ENCODE measurements around the gene FHOD3. TPM values are rescaled to one million over a fixed set of nuclear protein-coding genes. Genes with fewer than 3 reads are reported as not detected.

FHOD3 gene
- total RNA-seq, 4 donors from 2014 or later = 0.26 to 13.8 (median 4.9) TPM; not detected in 1

GRCh38 chr18:36262971-36263370, 34.5 kb upstream of the FHOD3 start:
- no peaks in the 10 kb centered on the region for H3K36me3 ChIP-seq
- no peak overlapping the region for H3K4me3 ChIP-seq
- intact Hi-C loops (cut with DNase I; ENCODE audit: low total_unique reads) = no loop called here
- DNase-seq = no peak
- no peaks in the 10 kb centered on the region for H3K27me3 ChIP-seq
- no peaks in the 10 kb centered on the region for H3K9me3 ChIP-seq
- TF ChIP-seq, protein P1, sequence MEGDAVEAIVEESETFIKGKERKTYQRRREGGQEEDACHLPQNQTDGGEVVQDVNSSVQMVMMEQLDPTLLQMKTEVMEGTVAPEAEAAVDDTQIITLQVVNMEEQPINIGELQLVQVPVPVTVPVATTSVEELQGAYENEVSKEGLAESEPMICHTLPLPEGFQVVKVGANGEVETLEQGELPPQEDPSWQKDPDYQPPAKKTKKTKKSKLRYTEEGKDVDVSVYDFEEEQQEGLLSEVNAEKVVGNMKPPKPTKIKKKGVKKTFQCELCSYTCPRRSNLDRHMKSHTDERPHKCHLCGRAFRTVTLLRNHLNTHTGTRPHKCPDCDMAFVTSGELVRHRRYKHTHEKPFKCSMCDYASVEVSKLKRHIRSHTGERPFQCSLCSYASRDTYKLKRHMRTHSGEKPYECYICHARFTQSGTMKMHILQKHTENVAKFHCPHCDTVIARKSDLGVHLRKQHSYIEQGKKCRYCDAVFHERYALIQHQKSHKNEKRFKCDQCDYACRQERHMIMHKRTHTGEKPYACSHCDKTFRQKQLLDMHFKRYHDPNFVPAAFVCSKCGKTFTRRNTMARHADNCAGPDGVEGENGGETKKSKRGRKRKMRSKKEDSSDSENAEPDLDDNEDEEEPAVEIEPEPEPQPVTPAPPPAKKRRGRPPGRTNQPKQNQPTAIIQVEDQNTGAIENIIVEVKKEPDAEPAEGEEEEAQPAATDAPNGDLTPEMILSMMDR (IDR thresholded peaks at IDR 0.05) = no peak
- TF ChIP-seq POLR2A (IDR thresholded peaks at IDR 0.05) = no peak
- H3K27ac ChIP-seq = no peak overlapping the region
- H3K4me1 ChIP-seq = no peaks in the 10 kb centered on the region

DNA sequence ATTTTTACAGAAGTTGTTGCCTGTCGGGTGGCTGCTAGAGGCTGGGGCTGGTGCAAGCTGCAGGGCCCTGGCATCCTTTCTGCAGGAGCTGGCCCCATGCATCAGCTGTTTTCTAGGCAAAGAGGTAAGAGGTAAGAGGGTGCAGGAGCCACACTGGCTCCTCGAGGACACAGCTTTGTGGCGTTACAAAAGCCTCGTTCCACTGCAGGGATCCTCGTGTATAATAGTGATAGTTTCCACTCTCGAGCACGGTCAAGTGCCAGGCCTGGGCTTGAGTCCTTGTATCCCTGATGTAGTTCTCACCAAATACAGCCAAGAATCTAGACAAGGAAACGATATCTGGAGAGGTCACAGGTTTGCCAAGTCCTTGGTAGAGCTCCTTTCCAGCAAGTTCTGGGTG, 33.2 kb upstream of the FHOD3 start:
- no peaks in the 10 kb centered on the region for H3K4me1 ChIP-seq
- H3K4me3 ChIP-seq = no peak overlapping the region
- no peaks in the 10 kb centered on the region for H3K27me3 ChIP-seq
- intact Hi-C loops (cut with DNase I; ENCODE audit: low total_unique reads) = no loop called here
- no peaks in the 10 kb centered on the region for H3K36me3 ChIP-seq
- no peak for TF ChIP-seq POLR2A (IDR thresholded peaks at IDR 0.05)
- TF ChIP-seq, protein P1 (IDR thresholded peaks at IDR 0.05) = no peak
- H3K9me3 ChIP-seq = no peaks in the 10 kb centered on the region
- no peak overlapping the region for H3K27ac ChIP-seq
- no peak for DNase-seq

DNA sequence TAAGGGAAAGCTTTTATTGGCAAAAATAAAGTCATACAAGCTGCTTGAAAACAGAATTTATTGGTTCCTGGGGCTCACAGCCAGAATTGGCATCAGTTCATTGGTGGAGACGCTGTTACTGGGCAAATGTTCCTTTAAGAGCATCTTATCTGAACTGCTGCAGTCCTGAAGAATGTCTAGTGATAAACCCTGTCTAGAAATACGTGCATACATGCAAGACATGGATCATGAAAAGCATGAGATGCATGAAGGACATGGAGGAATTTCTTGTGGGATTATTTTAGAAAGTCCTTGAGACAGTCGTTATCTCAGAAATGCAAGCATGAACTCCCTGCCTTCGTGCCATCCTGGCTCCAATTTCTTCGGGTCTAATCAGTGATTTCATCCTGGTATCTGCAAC, 32.5 kb upstream of the FHOD3 start:
- TF ChIP-seq, protein P1 (IDR thresholded peaks at IDR 0.05) = no peak
- no peak for TF ChIP-seq POLR2A (IDR thresholded peaks at IDR 0.05)
- H3K4me3 ChIP-seq = no peak overlapping the region
- no peaks in the 10 kb centered on the region for H3K27me3 ChIP-seq
- H3K27ac ChIP-seq = no peak overlapping the region
- H3K9me3 ChIP-seq = no peaks in the 10 kb centered on the region
- no peak for DNase-seq
- H3K4me1 ChIP-seq = no peaks in the 10 kb centered on the region
- H3K36me3 ChIP-seq = no peaks in the 10 kb centered on the region
- intact Hi-C loops (cut with DNase I; ENCODE audit: low total_unique reads) = no loop called here

- no peak for DNase-seq
- intact Hi-C loops (cut with DNase I; ENCODE audit: low total_unique reads) = no loop called here
- H3K4me3 ChIP-seq = no peak overlapping the region
- no peaks in the 10 kb centered on the region for H3K36me3 ChIP-seq
- no peaks in the 10 kb centered on the region for H3K27me3 ChIP-seq
- no peaks in the 10 kb centered on the region for H3K4me1 ChIP-seq
- no peaks in the 10 kb centered on the region for H3K9me3 ChIP-seq
- no peak overlapping the region for H3K27ac ChIP-seq
- no peak for TF ChIP-seq POLR2A (IDR thresholded peaks at IDR 0.05)
These were observed 28.4 kb upstream of the FHOD3 start for GRCh38 chr18:36269157-36269556.

- Histone ChIP-seq H3K9me3 (no peaks in the 10 kb centered on the region), H3K4me3 (no peak overlapping the region), H3K27me3 (no peaks in the 10 kb centered on the region), H3K36me3 (no peaks in the 10 kb centered on the region), H3K27ac (no peak overlapping the region), H3K4me1 (no peaks in the 10 kb centered on the region)
- no peak for DNase-seq
- intact Hi-C loops (cut with DNase I; ENCODE audit: low total_unique reads) = no loop called here
- no peak for TF ChIP-seq POLR2A (IDR thresholded peaks at IDR 0.05)
- TF ChIP-seq, protein P1 (IDR thresholded peaks at IDR 0.05) = no peak
These were observed 26.4 kb upstream of the FHOD3 start for GRCh38 chr18:36271153-36271552.

GRCh38 chr18:36273347-36273746, 24.2 kb upstream of the FHOD3 start:
- intact Hi-C loops (cut with DNase I; ENCODE audit: low total_unique reads) = no loop called here
- H3K27ac ChIP-seq = no peak overlapping the region

More at GRCh38 chr18:36273347-36273746, 24.2 kb upstream of the FHOD3 start:
- Histone ChIP-seq H3K4me1 (no peaks in the 10 kb centered on the region), H3K9me3 (no peaks in the 10 kb centered on the region), H3K4me3 (no peak overlapping the region), H3K27me3 (no peaks in the 10 kb centered on the region), H3K36me3 (no peaks in the 10 kb centered on the region)
- TF ChIP-seq, protein P1 (IDR thresholded peaks at IDR 0.05) = no peak
- TF ChIP-seq POLR2A (IDR thresholded peaks at IDR 0.05) = no peak
- DNase-seq = no peak

All from uterus (tissue), 4 donors.